IPS-18a (cell line): ENCODE measurements around the gene ERBIN.
"Not testable (repeated sequence)": the region's sequence is repeated elsewhere in the genome, so short reads cannot be mapped to it uniquely, and the experiment has no call there.

Experiments
- H3K27ac ChIP-seq: one replicate; pipeline ENCODE4 v1.5.1; 2013; ENCODE audit warnings: low read length
- H3K27me3 ChIP-seq: one replicate; pipeline ENCODE4 v1.6.1; 2013; ENCODE audit warnings: mild to moderate bottlenecking, low read length; ENCODE audit not compliant: control insufficient read depth, insufficient read depth
- H3K36me3 ChIP-seq: one replicate; pipeline ENCODE4 v1.6.1; 2013; ENCODE audit warnings: low read depth, low read length; ENCODE audit not compliant: control insufficient read depth
- H3K4me1 ChIP-seq: one replicate; pipeline ENCODE4 v1.6.1; 2013; ENCODE audit warnings: low read depth, low read length; ENCODE audit not compliant: control insufficient read depth
- H3K4me3 ChIP-seq: one replicate; pipeline ENCODE4 v1.5.1; 2013; ENCODE audit warnings: low read length
- H3K9ac ChIP-seq: one replicate; pipeline ENCODE4 v1.6.1; 2013; ENCODE audit warnings: mild to moderate bottlenecking, low read length, moderate library complexity
- H3K9me3 ChIP-seq: one replicate; pipeline ENCODE4 v1.6.1; 2013; ENCODE audit warnings: low read depth, low read length; ENCODE audit not compliant: control insufficient read depth

Gene ERBIN

GRCh38 chr5:65933295-65933694, 6.9 kb downstream of the ERBIN start:
- Histone ChIP-seq H3K9ac (no peak overlapping the region), H3K27me3 (no peaks in the 10 kb centered on the region), H3K27ac (no peak overlapping the region), H3K9me3 (no peaks in the 10 kb centered on the region), H3K4me1 (peaks cover 13% of the 10 kb centered on the region), H3K36me3 (no peaks in the 10 kb centered on the region), H3K4me3 (no peak overlapping the region)

GRCh38 chr5:65938256-65938655, 11.9 kb downstream of the ERBIN start:
- Histone ChIP-seq H3K4me3 (no peak overlapping the region), H3K27ac (no peak overlapping the region)

GRCh38 chr5:65943771-65944170, 17.4 kb downstream of the ERBIN start:
- Histone ChIP-seq H3K4me1 (no peaks in the 10 kb centered on the region), H3K4me3 (no peak overlapping the region), H3K27ac (no peak overlapping the region), H3K9me3 (no peaks in the 10 kb centered on the region), H3K9ac (no peak overlapping the region), H3K27me3 (no peaks in the 10 kb centered on the region), H3K36me3 (no peaks in the 10 kb centered on the region)

More at GRCh38 chr5:65938256-65938655, 11.9 kb downstream of the ERBIN start:
- no peak overlapping the region for H3K9ac ChIP-seq
- no peaks in the 10 kb centered on the region for H3K9me3 ChIP-seq
- no peaks in the 10 kb centered on the region for H3K36me3 ChIP-seq
- H3K4me1 ChIP-seq: no peaks in the 10 kb centered on the region
- no peaks in the 10 kb centered on the region for H3K27me3 ChIP-seq

- Histone ChIP-seq H3K9me3 (no peaks in the 10 kb centered on the region), H3K4me1 (peaks cover 8% of the 10 kb centered on the region), H3K4me3 (no peak overlapping the region)
Observed at GRCh38 chr5:65946198-65946745, 19.9 kb downstream of the ERBIN start.

GRCh38 chr5:65948115-65948747, 21.9 kb downstream of the ERBIN start:
- Histone ChIP-seq H3K9ac (no peak overlapping the region), H3K4me3 (no peak overlapping the region), H3K27ac (no peak overlapping the region), H3K27me3 (no peaks in the 10 kb centered on the region), H3K4me1 (peaks cover 8% of the 10 kb centered on the region), H3K9me3 (no peaks in the 10 kb centered on the region), H3K36me3 (no peaks in the 10 kb centered on the region)

More at GRCh38 chr5:65946198-65946745, 19.9 kb downstream of the ERBIN start:
- H3K9ac ChIP-seq: no peak overlapping the region
- no peaks in the 10 kb centered on the region for H3K36me3 ChIP-seq
- H3K27ac ChIP-seq: no peak overlapping the region
- H3K27me3 ChIP-seq: no peaks in the 10 kb centered on the region

- Histone ChIP-seq H3K9me3 (no peaks in the 10 kb centered on the region), H3K4me3 (no peak overlapping the region), H3K27me3 (no peaks in the 10 kb centered on the region), H3K9ac (no peak overlapping the region), H3K27ac (no peak overlapping the region), H3K36me3 (no peaks in the 10 kb centered on the region), H3K4me1 (peaks cover 16% of the 10 kb centered on the region)
Observed at GRCh38 chr5:65951330-65951729, 25.0 kb downstream of the ERBIN start.

GRCh38 chr5:65952259-65952658, 25.9 kb downstream of the ERBIN start:
- Histone ChIP-seq H3K36me3 (no peaks in the 10 kb centered on the region), H3K27ac (no peak overlapping the region), H3K4me3 (no peak overlapping the region), H3K4me1 (peaks cover 16% of the 10 kb centered on the region), H3K9me3 (no peaks in the 10 kb centered on the region), H3K9ac (no peak overlapping the region), H3K27me3 (no peaks in the 10 kb centered on the region)

GRCh38 chr5:65954200-65954599, 27.8 kb downstream of the ERBIN start:
- Histone ChIP-seq H3K4me1 (peaks cover 16% of the 10 kb centered on the region), H3K9me3 (no peaks in the 10 kb centered on the region), H3K9ac (no peak overlapping the region), H3K4me3 (no peak overlapping the region), H3K27me3 (no peaks in the 10 kb centered on the region), H3K36me3 (no peaks in the 10 kb centered on the region), H3K27ac (no peak overlapping the region)

- Histone ChIP-seq H3K36me3 (no peaks in the 10 kb centered on the region), H3K4me1 (peaks cover 11% of the 10 kb centered on the region)
Observed at GRCh38 chr5:65955746-65956145, 29.4 kb downstream of the ERBIN start.

GRCh38 chr5:65957703-65958102, 31.3 kb downstream of the ERBIN start:
- not testable (repeated sequence) for H3K4me1 ChIP-seq, H3K4me3 ChIP-seq, H3K9ac ChIP-seq, H3K9me3 ChIP-seq, H3K27me3 ChIP-seq, H3K36me3 ChIP-seq, H3K27ac ChIP-seq

More at GRCh38 chr5:65955746-65956145, 29.4 kb downstream of the ERBIN start:
- Histone ChIP-seq H3K4me3 (no peak overlapping the region), H3K9me3 (no peaks in the 10 kb centered on the region), H3K9ac (no peak overlapping the region), H3K27me3 (no peaks in the 10 kb centered on the region), H3K27ac (no peak overlapping the region)

GRCh38 chr5:65961633-65962032, 35.3 kb downstream of the ERBIN start:
- Histone ChIP-seq H3K9ac (no peak overlapping the region), H3K4me1 (no peaks in the 10 kb centered on the region), H3K27me3 (no peaks in the 10 kb centered on the region), H3K4me3 (no peak overlapping the region), H3K27ac (no peak overlapping the region), H3K9me3 (no peaks in the 10 kb centered on the region), H3K36me3 (no peaks in the 10 kb centered on the region)
